HG02623 (cell line): Measurements from ENCODE around the gene RASA3.

Experiments
- ATAC-seq: cut with Tn5 transposase; IDR thresholded peaks from one replicate; pipeline ENCODE4 v1.9.1; 2021; ENCODE audit warnings: moderate library complexity; ENCODE audit not compliant: unreplicated experiment

The RASA3 gene

DNA sequence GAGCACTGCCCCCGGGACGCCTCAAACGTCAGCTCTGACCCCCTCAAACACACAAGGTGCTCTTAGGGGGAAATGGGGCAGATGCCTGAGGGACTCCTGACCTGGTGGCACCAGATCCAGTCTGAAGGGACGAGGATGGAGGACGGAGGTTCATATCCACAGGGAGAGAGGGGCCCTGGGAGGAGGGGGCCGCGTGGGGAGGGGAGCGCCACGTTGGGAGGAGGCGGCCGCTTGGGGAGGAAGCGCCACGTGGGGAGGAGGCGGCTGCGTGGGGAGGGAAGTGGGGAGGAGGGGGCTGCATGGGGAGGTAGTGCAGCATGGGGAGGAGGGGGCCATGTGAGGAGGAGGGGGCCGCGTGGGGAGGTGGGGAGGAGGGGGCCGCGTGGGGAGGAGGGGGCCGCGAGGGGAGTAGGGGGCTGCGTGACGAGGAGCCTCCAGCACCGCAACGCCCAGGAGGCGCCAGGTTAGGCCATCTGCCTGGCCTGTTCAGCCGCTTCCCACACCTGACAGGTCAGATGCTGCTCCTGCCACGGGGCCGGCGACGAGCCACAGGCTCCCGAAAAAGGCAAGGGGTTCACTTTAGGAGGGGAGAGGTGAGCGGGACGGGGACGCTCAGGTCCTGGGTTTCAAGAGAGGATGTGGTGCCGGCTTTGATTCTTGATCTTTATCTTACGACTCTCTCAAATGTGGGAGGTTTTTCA, 121.9 kb downstream of the RASA3 start:
- ATAC-seq: no peak

DNA sequence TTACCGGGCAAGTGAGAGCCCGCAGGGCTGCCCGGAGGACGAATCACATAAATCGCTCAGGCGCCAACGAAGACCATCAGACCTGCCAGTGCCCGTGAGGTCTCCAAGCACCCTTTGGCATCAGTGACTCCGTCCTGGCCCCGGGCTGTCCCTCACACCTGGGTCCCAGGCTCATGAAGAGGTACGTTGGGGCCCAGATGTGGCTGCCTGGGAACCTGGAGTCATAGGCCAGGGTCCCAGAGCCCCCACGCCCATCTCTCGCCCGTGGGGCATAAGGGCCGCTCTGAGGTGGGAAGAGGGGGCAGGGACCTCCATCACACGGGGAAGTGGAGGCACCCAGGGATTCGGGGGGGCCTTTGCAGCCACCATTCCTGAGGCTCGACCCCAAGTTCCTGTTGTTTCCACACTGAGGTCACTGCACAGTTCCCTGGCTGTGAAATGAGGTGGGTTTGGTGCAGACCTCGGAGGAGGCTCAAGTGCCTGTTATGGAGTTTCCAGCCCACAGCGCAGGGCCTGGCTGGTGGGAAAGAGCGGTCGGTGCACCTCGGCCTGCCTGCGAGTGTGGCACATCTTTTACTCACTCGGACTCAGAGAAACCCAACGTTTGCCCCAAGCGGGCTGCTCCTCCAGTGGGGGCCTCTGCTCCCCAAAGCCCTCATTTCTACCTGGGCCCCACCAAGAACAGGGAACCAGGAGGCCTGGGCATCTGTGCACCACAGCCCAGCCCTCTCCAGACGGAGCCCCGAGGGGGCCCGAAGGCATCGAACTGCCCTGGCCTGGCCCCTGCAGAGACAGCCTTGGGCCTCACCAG, 122.6 kb downstream of the RASA3 start:
- ATAC-seq: no peak

DNA sequence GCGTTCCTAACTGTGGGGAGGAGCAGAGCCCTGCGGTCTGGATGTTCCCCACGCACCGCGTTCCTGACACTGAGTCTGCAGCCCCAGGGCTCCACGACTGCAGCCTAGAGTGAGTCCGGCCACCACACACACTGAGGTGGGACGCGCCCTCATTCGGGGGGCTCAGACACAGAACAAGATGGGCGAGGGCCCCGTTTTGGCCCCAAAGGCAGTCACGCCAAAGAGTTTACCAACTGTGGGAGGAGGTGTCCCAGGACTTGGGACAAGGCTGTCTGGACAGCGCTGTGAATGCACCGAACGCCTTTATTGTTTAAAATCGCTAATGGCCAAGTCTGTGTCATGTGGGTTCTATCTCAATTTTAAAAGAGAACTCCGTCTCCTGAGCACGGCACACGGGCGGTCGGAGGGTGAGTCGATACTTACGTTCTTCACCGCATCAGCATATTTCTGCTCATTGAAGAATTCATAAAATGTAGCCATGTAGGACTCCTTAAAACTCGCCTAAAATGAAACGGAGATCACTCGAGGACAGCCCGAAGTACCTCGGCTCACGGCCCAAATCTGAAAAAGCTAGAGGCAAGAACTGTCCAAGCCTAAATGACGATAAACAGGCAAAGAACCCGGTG, 123.3 kb downstream of the RASA3 start:
- no peak for ATAC-seq

DNA sequence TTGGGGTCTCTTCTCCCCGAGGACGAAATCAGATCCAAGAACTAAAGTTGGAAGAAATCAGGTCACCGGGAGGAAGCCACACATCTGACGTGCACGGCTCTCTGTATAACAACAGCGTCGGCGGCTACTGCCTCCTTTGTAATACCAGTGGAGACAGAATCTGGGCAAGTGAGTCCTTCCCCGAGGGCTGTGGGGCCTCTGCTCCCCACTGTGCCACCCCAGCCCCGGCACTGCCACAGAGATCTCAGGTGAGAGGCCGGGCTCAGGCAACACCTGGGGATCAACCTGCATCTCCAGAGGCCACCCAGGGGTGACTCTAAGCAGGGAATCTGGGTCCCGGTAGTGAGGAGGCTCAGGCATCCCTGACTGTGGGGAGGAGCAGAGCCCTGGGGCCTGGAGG, 124.9 kb downstream of the RASA3 start:
- no peak for ATAC-seq

DNA sequence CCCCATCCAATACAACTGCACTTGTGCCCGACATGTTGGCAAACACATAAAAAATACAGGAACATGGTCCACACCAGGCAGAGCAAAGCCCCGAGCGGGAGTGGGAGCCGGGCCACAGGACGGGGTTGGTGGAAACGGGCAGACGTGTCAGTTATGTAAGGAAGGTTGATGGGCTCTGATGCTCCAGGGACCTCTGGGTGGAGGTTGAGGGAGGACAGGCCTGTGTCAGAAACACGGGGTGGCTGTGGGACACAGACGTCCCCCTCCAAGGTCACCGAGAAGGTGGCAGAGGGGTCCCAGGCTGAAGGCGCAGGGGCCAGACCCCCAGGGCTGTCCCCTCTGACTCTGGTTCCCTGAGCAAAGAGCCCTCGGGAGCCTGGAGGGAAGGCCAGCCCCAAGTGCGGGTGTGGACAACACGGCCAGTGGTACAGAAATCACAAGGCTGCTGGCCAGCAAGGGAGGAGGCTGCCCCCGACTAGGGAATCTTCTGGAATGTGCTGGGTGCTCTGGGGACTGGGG, 127.2 kb downstream of the RASA3 start:
- no peak for ATAC-seq

DNA sequence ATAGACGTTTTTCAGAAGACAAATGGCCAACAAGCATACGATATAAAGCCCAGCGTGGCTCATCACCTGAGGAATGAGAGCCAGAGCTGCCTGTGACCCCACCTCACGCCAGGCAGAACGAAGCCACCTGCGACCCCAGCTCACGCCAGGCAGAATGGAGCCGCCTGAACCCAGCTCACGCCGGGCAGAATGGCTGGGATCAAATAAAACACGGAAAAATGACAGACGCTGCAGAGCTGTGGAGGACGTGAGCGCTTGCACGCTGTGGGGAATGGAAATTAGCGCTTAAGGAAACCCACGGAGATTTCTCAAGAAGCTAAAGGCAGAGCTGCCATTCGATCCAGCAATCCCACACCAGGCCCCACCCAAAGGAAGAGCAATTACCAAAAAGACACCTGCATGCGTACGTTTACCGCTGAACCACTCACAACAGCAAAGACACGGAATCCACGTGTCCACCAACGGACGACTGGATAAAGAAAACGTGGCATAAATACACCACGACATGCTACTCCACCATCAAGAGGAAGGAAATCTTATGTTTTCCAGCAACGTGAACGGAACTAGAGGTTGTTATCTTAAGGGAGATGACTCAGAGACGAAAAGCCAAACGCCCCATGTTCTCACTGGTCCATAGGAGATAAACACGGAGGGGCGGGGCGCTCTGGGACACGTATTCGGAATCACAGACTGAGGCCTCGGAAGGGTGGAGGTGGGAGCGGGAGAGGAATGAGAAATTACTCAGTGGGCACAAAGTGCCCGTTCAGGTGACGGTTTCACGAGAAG, 127.8 kb downstream of the RASA3 start:
- ATAC-seq: no peak

DNA sequence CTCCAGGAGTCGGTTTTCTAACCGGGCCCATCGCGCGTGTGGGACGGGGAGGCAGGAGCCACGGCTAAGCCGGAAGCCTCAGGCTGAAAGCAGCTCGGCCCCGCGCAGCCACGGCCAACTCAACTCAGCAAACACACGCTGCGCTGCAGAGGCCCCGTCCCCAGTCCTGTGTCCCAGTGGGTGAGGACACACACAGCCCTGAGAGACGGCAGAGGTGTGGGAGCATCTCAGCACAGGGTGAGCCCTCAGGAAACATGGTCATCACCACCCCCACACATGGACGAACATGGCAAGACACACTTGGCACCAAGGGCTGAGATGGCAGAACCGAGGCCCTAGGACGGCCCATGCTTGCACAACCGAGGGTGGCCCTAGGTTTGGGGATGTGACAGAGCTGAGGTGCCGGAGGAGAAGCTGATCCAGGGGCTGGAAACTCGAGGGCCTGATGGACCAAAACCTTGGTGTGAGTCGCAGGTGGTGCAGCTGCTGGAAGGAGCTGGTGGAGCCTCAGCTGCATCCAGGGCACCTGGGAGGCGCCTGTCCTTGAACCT, 129.6 kb downstream of the RASA3 start:
- no peak for ATAC-seq

DNA sequence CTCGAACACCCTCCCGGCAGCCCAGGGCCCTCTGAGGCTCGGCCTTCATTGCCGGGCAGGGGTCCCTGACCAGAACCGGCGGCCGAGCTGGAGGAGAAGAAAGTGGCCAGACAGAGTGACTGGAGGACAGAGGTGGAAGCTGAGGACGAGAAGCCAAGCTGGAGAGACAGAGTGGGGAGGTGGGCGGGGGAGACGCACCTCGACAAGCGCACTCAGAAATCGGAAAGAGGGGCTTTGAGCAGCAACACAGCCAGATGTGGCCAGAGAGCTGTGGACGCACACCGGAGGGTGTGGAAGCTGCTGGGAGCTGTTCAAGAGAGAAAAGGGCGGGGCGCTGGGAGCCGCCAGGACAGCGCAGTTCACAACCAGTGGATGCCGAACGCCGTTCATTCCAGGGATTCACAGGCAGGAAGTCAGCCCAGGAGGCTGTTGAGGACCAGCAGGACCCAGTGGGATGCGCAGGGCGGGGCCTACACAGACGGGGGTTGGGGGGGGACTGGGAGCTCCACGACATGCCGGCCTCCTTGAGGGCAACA, 130.3 kb downstream of the RASA3 start:
- ATAC-seq: no peak

DNA sequence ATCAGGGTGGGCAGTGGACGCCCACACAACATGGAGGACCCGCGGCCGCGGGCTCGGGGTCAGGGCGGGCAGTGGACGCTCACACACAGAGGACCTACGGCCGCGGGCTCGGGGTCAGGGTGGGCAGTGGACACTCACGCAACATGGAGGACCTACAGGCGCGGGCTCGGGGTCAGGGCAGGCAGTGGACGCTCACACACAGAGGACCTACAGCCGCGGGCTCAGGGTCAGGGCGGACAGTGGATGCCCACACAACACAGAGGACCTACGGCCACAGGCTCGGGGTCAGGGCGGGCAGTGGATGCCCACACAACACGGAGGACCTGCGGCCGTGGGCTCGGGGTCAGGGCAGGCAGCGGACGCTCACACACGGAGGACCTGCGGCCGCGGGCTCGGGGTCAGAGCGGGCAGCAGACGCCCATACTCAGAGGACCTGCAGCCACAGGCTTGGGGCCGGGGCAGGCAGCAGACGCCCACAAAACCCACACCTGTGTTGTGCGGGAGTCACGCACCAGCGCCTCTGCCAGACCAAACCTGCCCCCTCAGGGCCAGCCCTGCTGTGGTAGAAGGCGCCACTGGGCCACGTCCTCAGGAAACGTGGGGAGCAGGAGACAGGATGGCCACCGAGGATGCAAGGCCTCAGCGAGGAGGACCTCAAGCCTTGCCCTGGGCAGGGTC, 131.0 kb downstream of the RASA3 start:
- no peak for ATAC-seq

DNA sequence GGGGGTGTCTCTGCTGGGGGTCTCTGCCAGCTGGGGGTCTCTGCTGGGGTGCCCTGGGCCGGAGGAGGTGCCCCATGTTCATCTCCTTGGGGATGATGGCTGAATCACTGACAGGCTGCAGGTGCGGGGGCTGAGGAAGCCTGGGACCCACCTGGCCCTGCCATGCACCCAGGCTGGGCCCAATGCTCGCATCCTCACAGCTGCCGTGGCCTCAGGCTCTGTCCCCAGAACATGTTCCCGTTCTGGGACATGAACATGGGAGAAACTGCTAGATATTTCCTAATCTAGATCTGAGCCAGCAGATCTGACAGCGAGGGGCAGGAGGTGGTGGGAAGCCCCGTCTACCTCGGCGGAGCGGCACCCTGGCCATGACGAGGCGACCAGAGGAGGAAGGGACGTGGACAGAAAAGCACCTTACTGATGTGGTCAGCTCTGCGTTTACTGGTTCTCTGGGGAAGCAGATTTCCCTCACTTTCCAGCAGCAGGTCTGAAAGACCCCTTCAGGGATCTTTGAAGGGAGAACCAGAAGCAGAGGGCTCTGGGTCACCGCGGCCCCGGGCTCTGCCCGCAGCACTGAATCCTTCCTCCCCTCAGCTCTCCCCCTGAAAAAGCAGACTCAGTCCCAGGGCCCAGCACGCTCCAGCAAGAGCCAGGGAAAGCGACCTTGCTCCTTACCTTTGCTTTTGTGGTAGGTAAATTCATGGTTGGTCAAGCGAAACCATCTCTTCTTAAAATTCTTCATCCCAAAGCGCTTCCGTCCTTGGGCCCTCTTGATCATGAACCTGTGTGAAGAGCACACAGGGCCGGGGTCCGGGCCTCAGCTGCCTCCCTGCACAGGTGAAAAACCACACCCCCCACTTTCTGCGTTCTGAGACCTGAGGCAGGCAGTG, 132.0 kb downstream of the RASA3 start:
- no peak for ATAC-seq

DNA sequence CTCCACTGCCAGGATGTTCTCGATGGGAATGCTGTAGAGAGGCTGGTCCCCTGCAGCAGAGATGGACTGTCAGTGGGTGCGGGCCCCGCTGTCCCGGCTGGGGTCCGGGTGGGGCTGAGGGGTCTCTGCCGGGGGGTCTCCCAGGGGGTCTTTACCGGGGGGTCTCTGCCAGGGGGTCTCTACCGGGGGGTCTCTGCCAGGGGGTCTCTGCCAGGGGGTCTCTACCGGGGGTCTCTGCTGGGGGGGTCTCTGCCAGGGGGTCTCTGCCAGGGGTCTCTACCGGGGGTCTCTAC, 132.9 kb downstream of the RASA3 start:
- no peak for ATAC-seq

DNA sequence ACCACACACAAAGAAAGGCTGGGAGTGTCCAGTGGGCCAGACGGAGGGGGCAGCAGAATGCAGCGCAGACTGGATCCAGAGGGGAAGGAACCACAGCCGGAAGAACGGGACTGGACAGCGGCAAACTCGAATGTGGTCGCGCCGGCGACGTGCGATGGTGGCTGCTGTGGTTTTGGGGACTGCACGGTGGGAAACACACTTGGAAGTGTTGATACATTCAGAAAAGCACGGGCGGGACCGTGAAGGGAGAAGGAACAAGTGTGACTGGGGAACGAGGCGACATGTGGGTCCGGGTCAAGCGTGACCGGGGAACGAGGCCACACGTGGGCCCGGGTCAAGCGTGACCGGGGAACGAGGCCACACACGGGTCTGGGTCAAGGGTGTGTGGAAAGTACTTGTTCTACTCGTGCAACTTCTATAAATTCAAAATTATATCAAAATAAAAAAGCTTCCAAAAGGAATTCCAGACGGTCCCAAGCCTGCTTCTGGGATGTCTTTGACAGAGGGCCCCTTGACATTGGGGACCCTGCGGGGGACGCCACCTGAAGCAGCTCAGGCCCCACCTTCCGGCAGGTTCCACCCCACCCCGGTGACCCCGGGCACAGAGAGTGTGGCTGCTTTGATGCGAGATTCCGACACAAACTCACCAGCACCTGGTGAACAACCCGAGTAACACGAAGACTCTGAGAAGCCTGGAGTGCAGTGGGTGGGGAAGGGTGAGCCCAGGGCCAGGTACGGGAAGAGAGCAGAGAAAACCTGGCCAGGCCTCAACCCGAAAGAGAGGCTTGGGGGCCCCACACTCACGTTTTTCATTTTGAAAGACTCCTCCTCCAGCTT, 133.4 kb downstream of the RASA3 start:
- no peak for ATAC-seq

DNA sequence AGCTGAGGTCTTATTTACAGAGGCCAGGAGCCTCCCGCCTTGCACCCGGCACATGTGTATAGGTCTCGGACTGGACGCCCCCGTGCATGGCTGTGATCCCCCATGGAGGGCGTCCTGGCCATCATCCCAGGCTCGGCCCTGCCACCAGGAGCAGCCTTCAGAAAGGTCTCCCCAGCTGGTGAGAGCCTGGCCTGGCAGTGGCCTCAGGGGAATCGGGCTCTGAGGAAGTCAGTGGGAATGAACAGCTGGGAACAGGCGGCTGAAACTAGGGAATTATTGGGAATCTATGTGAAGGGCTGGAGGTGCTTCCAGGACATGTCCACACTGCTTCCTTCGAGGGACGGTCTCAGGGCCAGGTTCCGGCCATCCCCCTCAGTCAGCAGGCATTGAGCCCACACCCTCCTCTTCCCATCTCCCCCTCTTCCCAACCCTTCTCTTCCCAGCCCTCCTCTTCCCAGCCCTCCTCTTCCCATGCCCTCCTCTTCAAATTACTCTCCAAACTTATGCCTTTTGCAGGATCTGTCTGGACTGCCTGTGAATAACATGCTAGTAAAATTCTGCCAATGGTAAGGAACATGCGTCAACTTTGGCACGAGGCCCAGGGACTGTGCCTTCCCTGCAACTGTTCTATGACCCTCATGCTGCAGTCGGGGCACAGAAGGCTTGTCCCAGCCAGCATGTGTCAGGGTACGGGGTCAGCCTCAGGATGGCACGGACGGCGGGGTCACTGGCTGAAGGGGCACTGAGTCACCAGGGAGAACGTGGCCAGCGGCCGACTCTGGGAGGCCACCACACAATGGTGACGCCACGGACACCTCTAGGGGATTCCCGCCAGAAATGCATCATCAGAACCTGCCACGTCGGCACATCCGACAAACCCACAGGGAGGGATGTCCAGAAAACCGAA, 134.3 kb downstream of the RASA3 start:
- ATAC-seq: no peak

DNA sequence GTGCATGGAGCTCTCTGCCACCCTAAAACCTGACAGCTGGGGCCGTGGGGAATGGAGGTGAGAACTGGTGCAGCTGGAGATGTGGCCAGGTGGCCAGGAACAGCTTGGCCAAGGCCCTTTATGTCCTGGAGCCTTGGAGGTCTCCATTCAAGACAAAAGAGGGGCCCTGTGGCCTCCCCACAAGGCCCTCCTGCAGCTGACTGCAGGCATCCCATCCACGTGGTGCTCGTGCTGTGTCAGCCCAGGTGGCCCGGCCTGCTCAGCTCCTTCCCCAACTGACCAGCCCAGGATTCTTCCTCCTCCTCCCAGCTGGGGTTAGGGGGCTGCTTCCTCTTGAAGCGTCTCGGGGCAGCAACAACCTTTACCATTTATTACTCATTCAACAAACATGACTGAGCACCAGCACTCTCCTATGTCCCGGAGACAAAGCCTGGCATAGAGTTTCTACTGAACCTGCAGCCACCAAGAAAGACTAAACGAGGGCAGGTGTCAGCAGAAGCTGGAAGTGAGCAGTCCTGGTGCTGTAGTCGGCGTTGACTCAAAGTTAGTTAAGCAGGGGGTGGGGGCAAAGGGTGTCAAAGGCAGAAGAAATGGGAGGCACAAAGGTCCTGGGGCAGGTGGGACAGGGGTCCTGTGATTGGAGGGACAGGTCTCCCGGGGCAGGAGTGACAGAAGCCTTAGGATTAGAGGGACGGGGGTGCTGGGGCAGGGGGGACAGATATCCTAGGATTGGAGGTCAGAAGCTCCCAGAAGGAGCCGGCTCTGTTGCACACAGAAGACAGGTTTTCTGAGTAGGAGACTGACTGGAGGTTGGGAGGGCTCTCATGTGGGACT, 135.3 kb downstream of the RASA3 start:
- ATAC-seq: no peak

DNA sequence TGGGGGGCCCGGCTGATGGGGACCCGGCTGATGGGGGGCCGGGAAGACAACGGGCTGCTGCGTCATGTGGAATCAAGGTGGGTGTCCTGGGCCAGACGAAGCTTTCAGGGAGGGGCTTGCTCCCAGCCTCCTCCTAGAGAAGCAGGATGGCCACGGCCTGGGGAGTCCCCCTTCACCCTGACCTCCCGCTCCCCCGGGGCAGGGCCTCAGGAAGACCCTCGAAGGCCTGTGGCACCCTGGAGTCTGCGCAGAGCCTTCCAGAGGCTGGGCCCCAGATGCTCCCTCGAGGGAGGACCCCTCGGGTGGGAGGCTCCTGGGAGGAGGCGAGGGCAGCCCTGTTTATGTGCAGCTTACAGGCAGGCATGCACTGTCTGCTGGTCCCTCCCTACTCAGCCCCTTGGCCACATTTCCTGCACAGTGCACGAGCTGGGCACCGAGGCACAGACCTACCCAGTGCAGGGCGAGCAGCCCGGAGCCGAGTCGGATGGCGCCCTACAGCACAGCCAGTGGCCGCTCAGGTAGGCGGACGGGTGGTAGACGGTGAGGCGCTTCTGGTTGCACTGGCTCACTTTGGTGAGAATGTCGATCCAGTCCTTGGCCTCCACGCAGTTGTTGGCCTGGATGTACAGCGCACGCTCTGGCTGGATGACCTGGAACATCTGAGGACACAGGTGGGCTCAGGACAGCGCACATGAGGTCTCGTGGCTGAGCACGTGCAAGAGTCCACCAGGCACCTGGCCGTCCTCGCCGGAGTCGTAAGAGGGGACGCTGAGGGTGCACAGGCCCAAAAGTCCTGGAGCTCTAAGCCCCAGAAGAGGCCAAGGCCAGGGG, 136.1 kb downstream of the RASA3 start:
- no peak for ATAC-seq
